ENCODE data around the gene SMYD2.
A peak's percentile ranks its signal among the peaks of the same experiment; 100 is the strongest.

Gene SMYD2

GRCh38 chr1:214344897-214345296 lies 63.9 kb downstream of the SMYD2 start:
- peaks cover 2% of the 10 kb centered on the region for H3K79me1 ChIP-seq (ENCODE audit: low read length)
- H2AFZ ChIP-seq (ENCODE audit: insufficient read depth, low read length, poor library complexity), result no peak overlapping the region
- H3K27me3 ChIP-seq (ENCODE audit: insufficient read depth, low read length), result no peaks in the 10 kb centered on the region
- no peak overlapping the region for H3K27ac ChIP-seq (ENCODE audit: low read depth, low read length)
- peaks cover 2% of the 10 kb centered on the region for H3K9me3 ChIP-seq (ENCODE audit: insufficient read depth, low read depth, low read length)
- H2AK5ac ChIP-seq (ENCODE audit: low read length), result no peak overlapping the region
- no peak overlapping the region for H3K9ac ChIP-seq (ENCODE audit: low read length)
- no peak overlapping the region for H3K4me3 ChIP-seq (ENCODE audit: low read depth, low read length)
- no peak overlapping the region for H3K18ac ChIP-seq (ENCODE audit: low read length)
- no peak overlapping the region for H2BK5ac ChIP-seq (ENCODE audit: low read depth, low read length, poor library complexity)
- H3K23ac ChIP-seq (ENCODE audit: low read length), result no peak overlapping the region
- no peak overlapping the region for H2BK12ac ChIP-seq (ENCODE audit: low read length)
- no peak overlapping the region for H4K12ac ChIP-seq (ENCODE audit: low read depth, low read length)
- no peak overlapping the region for H4K91ac ChIP-seq (ENCODE audit: low read depth, low read length)
- H3K4ac ChIP-seq (ENCODE audit: low read depth, low read length), result no peak overlapping the region
- no peak overlapping the region for H3K4me2 ChIP-seq (ENCODE audit: low read length)
- H3K36me3 ChIP-seq (ENCODE audit: control insufficient read depth in 1 of 2, insufficient read depth in 2 of 2, low read length in 2 of 2), result peaks cover 6 to 28% of the 10 kb centered on the region in 2 experiments
- no peak for DNase-seq
- no peak overlapping the region for H2BK120ac ChIP-seq (ENCODE audit: insufficient read depth, low read length, poor library complexity)
- no peaks in the 10 kb centered on the region for H3K79me2 ChIP-seq (ENCODE audit: control insufficient read depth, insufficient read depth, low read length, poor library complexity)
- no peak overlapping the region for H4K8ac ChIP-seq (ENCODE audit: low read depth, low read length)
- peaks cover 2 to 3% of the 10 kb centered on the region in 2 experiments for H3K4me1 ChIP-seq (ENCODE audit: control insufficient read depth in 1 of 2, insufficient read depth in 2 of 2, low read length in 2 of 2)
- no peak overlapping the region for H3K14ac ChIP-seq (ENCODE audit: low read length)

GRCh38 chr1:214349008-214349407 lies 68.0 kb downstream of the SMYD2 start:
- no peak overlapping the region for H4K12ac ChIP-seq (ENCODE audit: low read depth, low read length)
- no peak for DNase-seq
- H3K27ac ChIP-seq (ENCODE audit: low read depth, low read length), result no peak overlapping the region
- no peak overlapping the region for H2BK120ac ChIP-seq (ENCODE audit: insufficient read depth, low read length, poor library complexity)
- H3K4ac ChIP-seq (ENCODE audit: low read depth, low read length), result no peak overlapping the region
- H3K36me3 ChIP-seq (ENCODE audit: control insufficient read depth in 1 of 2, insufficient read depth in 2 of 2, low read length in 2 of 2), result peaks cover 9 to 24% of the 10 kb centered on the region in 2 experiments
- H4K8ac ChIP-seq (ENCODE audit: low read depth, low read length), result no peak overlapping the region
- no peaks in the 10 kb centered on the region for H3K27me3 ChIP-seq (ENCODE audit: insufficient read depth, low read length)
- no peak overlapping the region for H3K9ac ChIP-seq (ENCODE audit: low read length)
- H3K4me1 ChIP-seq (ENCODE audit: control insufficient read depth in 1 of 2, insufficient read depth in 2 of 2, low read length in 2 of 2), result peaks cover 2 to 3% of the 10 kb centered on the region in 2 experiments
- no peak overlapping the region for H3K14ac ChIP-seq (ENCODE audit: low read length)
- H3K18ac ChIP-seq (ENCODE audit: low read length), result no peak overlapping the region
- no peak overlapping the region for H2AFZ ChIP-seq (ENCODE audit: insufficient read depth, low read length, poor library complexity)
- H3K4me2 ChIP-seq (ENCODE audit: low read length), result no peak overlapping the region
- WGBS (ENCODE audit: extremely low coverage, insufficient coverage, insufficient read length), result no CpG with 5 or more reads among the region's 5 CpGs
- no peaks in the 10 kb centered on the region for H3K79me2 ChIP-seq (ENCODE audit: control insufficient read depth, insufficient read depth, low read length, poor library complexity)
- no peak overlapping the region for H3K4me3 ChIP-seq (ENCODE audit: low read depth, low read length)
- H3K23ac ChIP-seq (ENCODE audit: low read length), result peak overlapping the region; percentile 64
- H2AK5ac ChIP-seq (ENCODE audit: low read length), result no peak overlapping the region
- no peak overlapping the region for H2BK12ac ChIP-seq (ENCODE audit: low read length)
- H3K9me3 ChIP-seq (ENCODE audit: insufficient read depth, low read depth, low read length), result peaks cover 2% of the 10 kb centered on the region
- H2BK5ac ChIP-seq (ENCODE audit: low read depth, low read length, poor library complexity), result no peak overlapping the region
- H4K91ac ChIP-seq (ENCODE audit: low read depth, low read length), result peak overlapping the region; percentile 1
- peaks cover 3% of the 10 kb centered on the region for H3K79me1 ChIP-seq (ENCODE audit: low read length)

GRCh38 chr1:214349781-214350180 lies 68.8 kb downstream of the SMYD2 start:
- Histone ChIP-seq H3K23ac (ENCODE audit: low read length) (no peak overlapping the region), H3K27ac (ENCODE audit: low read depth, low read length) (peak overlapping the region; percentile 67), H3K79me2 (ENCODE audit: control insufficient read depth, insufficient read depth, low read length, poor library complexity) (no peaks in the 10 kb centered on the region), H3K4me3 (ENCODE audit: low read depth, low read length) (no peak overlapping the region), H3K4me1 (ENCODE audit: control insufficient read depth in 1 of 2, insufficient read depth in 2 of 2, low read length in 2 of 2) (peaks cover 2 to 3% of the 10 kb centered on the region in 2 experiments), H2BK5ac (ENCODE audit: low read depth, low read length, poor library complexity) (no peak overlapping the region), H3K79me1 (ENCODE audit: low read length) (peaks cover 3% of the 10 kb centered on the region), H3K4me2 (ENCODE audit: low read length) (peak overlapping the region; percentile 41), H4K91ac (ENCODE audit: low read depth, low read length) (no peak overlapping the region), H2BK120ac (ENCODE audit: insufficient read depth, low read length, poor library complexity) (no peak overlapping the region), H4K12ac (ENCODE audit: low read depth, low read length) (no peak overlapping the region), H3K14ac (ENCODE audit: low read length) (no peak overlapping the region), H3K36me3 (ENCODE audit: control insufficient read depth in 1 of 2, insufficient read depth in 2 of 2, low read length in 2 of 2) (peaks cover 9 to 23% of the 10 kb centered on the region in 2 experiments), H3K9ac (ENCODE audit: low read length) (no peak overlapping the region), H3K9me3 (ENCODE audit: insufficient read depth, low read depth, low read length) (peaks cover 2% of the 10 kb centered on the region), H3K18ac (ENCODE audit: low read length) (no peak overlapping the region), H3K27me3 (ENCODE audit: insufficient read depth, low read length) (no peaks in the 10 kb centered on the region), H3K4ac (ENCODE audit: low read depth, low read length) (no peak overlapping the region), H2BK12ac (ENCODE audit: low read length) (no peak overlapping the region), H4K8ac (ENCODE audit: low read depth, low read length) (no peak overlapping the region), H2AFZ (ENCODE audit: insufficient read depth, low read length, poor library complexity) (no peak overlapping the region), H2AK5ac (ENCODE audit: low read length) (no peak overlapping the region)
- DNase-seq, result no peak
- WGBS (ENCODE audit: extremely low coverage, insufficient coverage, insufficient read length), result no CpG with 5 or more reads among the region's 2 CpGs

- DNase-seq, result no peak
- H3K36me3 ChIP-seq (ENCODE audit: control insufficient read depth in 1 of 2, insufficient read depth in 2 of 2, low read length in 2 of 2), result peaks cover 9 to 33% of the 10 kb centered on the region in 2 experiments
- no peak overlapping the region for H2BK12ac ChIP-seq (ENCODE audit: low read length)
- no peak overlapping the region for H2BK120ac ChIP-seq (ENCODE audit: insufficient read depth, low read length, poor library complexity)
- no peak overlapping the region for H2AFZ ChIP-seq (ENCODE audit: insufficient read depth, low read length, poor library complexity)
- H3K9ac ChIP-seq (ENCODE audit: low read length), result no peak overlapping the region
- no peak overlapping the region for H2BK5ac ChIP-seq (ENCODE audit: low read depth, low read length, poor library complexity)
- WGBS (ENCODE audit: extremely low coverage, insufficient coverage, insufficient read length), result no CpG with 5 or more reads among the region's 2 CpGs
- H3K4me2 ChIP-seq (ENCODE audit: low read length), result no peak overlapping the region
- no peak overlapping the region for H4K91ac ChIP-seq (ENCODE audit: low read depth, low read length)
- H3K18ac ChIP-seq (ENCODE audit: low read length), result no peak overlapping the region
- no peak overlapping the region for H2AK5ac ChIP-seq (ENCODE audit: low read length)
- no peak overlapping the region for H4K12ac ChIP-seq (ENCODE audit: low read depth, low read length)
- H3K23ac ChIP-seq (ENCODE audit: low read length), result no peak overlapping the region
- no peaks in the 10 kb centered on the region for H3K27me3 ChIP-seq (ENCODE audit: insufficient read depth, low read length)
- peaks cover 3% of the 10 kb centered on the region for H3K79me1 ChIP-seq (ENCODE audit: low read length)
- no peak overlapping the region for H3K14ac ChIP-seq (ENCODE audit: low read length)
- peaks cover 2% of the 10 kb centered on the region for H3K9me3 ChIP-seq (ENCODE audit: insufficient read depth, low read depth, low read length)
- H3K79me2 ChIP-seq (ENCODE audit: control insufficient read depth, insufficient read depth, low read length, poor library complexity), result no peaks in the 10 kb centered on the region
- no peak overlapping the region for H3K27ac ChIP-seq (ENCODE audit: low read depth, low read length)
- H4K8ac ChIP-seq (ENCODE audit: low read depth, low read length), result no peak overlapping the region
- H3K4ac ChIP-seq (ENCODE audit: low read depth, low read length), result no peak overlapping the region
- peaks cover 2 to 3% of the 10 kb centered on the region in 2 experiments for H3K4me1 ChIP-seq (ENCODE audit: control insufficient read depth in 1 of 2, insufficient read depth in 2 of 2, low read length in 2 of 2)
- no peak overlapping the region for H3K4me3 ChIP-seq (ENCODE audit: low read depth, low read length)
Observed at GRCh38 chr1:214351551-214352277, 70.8 kb downstream of the SMYD2 start.

All from trophoblast cell (in vitro differentiated cells and primary cell).